GM18508 (cell line): Measurements from ENCODE around the gene EBF3.

Experiments used
- ATAC-seq: cut with Tn5 transposase; IDR thresholded peaks from one replicate; pipeline ENCODE4 v1.9.1; 2021; ENCODE audit warnings: moderate number of reproducible peaks; ENCODE audit not compliant: insufficient read depth, unreplicated experiment

Gene EBF3

DNA sequence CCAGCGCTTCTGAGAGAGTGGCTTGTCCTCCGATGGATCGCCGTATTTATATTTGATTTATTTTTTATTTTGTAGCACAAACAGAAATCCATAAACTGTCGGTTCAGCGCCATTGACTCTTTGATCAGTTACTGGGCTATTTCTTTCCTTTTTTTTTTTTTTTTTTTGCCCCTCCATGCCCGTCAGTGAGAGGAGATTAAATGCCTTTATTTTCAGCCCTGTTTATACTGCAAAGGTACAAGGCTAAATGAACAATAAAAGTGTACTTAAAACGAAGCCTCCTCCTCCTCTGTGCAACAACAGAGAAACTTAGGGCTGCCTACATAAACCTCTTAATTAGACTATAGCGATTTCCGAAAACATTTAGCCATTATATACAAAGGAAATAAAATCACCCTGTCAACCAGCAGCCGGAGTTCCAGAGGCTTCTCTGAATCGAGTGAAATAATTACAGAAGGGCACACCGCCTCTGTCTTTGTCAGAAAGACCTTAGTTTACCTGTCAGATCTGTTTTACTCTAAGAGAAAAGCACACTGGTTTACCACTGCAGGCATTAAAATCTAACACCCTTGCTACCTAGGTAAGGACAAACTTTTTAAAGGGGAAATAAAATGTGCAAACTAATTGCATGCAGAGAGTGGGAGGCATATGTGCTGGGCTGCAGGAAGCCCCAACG lies 3.5 kb downstream of the EBF3 start:
- no peak for ATAC-seq

DNA sequence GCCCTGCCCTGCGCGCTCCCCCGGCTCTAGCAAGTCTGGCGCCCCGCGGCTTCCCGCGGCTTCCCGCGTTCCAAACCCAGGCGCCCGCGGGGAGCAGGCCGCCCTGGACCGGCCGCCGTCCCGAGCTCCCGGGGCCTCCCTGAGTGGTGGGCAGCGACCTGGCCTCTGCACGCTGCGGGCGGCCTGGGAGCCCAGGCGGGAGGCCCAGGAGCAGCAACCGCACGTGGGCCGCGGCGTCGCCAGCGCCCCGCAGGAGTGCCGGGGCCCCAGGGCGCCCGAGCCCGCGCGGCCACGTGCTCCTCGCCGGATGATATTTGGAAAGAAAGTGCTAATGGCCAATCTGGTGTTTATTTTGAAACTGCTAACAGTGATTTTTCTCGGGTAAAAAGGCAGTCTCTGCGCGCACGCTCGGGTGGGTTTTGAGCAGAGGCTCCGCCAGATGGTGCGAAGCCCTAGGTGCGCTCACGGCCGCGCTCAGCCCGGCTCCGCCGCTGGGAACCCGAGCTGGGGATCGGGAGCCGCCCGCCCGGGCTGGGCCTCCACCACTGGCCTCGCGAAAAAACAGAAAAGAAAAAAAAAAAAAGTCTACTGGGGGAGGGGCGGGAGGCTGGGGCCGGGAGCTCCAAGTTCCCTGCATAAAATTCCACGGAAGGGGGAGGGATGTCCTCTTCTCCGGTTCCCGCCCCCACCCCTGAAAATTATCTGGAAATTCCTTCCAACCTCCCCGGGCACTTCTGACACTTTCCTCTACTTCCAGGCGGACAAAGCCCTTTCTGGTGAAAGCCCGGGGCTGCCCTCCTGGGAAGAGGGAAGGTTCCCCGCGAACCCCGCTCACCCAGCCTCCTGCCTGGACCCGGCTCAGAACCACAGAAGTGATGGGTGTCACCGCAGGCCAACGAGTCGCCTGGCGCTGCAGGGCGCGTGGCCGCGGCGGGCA lies 4.3 kb downstream of the EBF3 start:
- ATAC-seq, result no peak

DNA sequence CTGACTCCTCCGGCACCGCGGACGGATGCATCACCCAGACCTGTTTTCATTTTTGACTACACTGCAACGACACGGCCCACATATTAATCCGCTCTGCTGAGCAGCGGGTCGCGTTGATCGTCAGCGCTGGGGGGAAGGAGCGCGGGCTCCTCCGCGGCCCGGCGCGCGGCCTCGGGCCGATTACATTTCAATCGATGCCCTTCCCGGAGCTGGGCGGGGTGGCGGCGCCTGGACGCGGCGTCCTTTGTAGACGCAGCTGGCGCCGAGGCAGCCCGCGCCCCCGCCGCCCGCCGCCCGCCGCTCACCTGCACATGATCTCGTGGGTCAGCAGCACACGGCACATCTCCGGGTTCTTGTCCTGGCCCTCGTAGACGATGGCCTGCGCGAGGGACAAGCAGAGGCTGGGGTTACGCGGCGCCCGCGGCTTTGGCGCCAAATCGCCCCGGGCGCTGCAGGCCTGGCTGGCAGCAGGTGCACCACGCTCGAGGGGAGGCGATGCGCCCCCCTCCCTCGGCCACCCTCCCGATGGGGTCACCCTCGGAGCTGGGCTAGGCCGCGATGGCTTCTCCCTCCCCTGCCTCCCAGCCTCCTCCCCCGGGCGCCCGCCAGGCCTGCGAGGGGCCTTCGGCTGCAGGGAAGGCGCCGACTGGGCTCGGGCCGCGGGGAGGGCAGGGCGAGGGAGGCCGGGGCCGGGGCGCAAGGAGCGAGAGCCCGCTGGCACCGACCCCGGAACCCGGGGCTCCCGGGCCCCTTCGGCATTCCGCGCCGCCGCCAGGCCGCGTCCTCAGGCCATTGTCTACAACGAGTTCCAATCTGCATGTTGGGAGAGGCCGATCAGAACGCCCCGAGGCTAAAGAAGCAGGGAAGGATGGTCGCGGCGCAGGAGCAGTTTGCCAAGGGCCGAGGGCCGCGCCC lies 5.2 kb downstream of the EBF3 start:
- no peak for ATAC-seq

DNA sequence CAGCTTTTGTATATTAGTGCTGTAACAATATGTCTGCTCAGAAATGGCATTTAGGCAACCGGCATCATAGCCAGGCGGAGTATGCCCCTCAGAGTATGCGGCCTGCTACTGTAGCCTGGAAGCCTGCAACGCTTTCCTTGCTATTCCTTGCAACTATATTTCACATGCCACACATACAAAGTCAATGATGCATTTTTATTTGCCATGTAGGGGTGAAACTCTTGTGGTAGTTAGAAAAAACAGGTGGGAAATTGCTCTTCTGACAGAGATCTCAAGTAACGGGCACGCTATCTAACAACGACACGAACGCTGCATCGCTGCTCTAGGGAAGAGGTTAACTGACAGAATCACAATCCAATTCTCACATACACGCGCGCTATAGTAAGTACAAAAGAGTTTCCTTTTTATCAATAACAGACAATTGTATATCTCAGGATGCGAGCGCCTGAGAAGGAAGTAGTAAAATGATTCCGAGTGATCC lies 5.9 kb downstream of the EBF3 start:
- no peak for ATAC-seq

DNA sequence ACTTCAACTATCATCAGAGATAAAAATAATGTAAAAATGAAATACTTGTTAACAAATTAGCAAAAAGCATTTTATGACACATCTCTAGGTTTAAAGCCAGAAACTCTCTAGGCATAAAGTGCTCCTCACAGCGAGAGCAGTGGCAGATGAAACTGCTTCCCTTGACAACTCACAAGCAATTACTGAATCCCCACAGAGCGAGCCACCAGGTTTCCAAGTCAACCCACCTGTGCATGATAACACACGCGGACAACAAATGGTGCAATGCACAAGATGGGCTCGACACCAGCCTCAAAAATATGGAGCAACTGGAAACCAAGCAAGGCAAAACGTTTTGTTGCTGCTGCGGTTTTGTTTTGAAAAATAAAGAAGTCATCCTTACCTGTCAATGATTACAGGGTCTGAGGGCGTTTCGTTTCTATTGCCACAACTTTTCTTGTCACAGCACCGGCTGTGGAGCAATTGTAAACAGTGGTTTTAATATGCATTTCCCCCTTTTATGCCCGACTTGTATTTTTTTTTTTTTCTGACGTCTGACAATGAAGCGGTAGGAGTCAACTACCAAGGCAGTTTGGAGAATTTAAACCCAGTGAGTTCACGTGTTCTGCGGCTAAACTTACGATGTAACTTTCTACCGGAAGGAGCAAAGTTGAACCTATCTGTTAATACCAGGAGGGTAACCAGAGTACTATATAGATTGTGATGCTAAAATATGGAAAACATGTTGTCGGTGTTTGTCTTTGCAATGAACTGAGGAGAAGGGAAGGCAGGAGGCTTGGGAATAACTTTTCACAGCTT lies 7.0 kb downstream of the EBF3 start:
- no peak for ATAC-seq

DNA sequence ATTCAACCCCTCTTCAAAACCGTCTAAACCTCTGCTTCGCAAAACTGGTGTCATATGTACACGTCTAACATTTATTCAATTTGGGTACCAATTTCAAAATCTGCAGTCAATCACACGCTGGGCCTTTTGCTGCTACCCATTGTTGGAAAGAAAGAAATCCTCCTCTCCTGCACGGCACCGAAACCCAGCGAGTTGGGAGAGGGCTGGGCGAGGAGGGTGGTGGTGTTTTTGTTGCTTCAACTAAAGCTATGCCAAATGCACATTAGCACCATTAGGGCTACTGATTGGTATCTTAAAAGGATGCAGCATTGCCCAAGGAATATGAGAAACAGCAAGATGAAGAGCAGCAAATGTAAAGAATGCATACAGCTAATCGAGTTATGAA lies 7.8 kb downstream of the EBF3 start:
- no peak for ATAC-seq

DNA sequence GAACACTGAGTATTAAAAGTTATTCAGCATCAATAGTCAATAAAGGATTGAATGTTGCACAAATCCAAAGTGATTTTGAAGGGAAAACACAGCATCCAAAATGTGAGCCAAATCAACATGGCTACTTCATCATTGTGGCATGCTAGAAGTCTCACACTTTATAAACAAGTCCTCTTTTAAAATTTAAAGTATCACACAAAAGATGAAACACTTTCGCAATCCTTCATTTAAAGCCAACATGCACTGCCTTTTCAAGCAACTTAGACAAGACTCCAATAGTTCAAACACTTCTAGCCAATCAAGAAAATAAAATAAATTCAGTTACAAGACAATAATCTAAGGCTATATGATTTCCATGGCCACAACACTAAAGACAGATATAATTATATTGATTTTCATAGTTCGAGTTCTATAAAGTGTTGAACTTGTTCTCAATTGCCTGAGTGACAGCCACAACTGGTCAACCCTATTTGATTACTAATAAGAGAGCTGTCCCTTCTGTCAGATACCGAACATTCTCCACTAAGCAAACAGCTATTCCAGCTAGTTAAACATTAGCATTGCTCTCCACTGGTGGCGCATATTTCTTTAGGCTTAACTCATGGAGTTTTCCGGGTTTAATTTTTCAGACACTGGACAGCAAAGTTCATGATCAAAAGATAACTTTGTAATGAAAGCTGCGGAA lies 8.3 kb downstream of the EBF3 start:
- no peak for ATAC-seq

DNA sequence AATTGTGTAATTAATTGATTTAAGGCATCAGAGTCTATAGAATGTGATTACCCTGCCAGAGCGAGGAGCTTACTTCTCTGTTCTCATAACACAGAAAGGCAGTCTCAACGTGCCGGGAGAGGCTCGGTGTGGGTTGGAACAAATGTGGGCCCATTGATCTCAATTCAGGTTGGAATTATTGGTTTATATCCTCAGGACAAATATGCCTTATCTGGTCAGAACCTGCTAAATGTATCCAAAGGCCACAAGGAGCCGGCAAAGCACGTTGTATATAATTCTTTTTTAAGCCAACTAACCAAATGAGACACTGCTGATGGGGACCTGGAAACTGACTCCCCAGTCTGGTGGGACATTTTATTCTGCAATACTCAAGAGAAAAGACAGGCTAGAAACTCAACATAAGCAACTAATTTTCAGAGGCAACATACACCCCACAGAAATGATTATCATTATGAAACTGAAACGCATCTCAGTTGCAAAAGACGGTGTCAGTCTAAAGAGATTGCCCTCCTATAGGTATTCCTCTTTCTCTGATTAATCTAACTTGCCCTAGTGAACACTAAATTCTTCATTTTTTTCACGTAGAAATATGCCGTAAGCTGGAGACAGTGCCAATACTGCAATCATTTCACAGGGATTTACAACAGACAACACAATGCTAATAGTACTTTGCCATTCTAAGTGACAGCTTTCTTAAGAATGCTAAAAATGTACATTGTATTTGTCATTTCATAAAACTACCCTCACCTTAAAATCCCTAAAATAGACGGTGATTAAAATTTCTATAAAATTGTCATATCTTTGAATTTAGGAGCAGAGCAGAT lies 9.4 kb downstream of the EBF3 start:
- ATAC-seq, result no peak

DNA sequence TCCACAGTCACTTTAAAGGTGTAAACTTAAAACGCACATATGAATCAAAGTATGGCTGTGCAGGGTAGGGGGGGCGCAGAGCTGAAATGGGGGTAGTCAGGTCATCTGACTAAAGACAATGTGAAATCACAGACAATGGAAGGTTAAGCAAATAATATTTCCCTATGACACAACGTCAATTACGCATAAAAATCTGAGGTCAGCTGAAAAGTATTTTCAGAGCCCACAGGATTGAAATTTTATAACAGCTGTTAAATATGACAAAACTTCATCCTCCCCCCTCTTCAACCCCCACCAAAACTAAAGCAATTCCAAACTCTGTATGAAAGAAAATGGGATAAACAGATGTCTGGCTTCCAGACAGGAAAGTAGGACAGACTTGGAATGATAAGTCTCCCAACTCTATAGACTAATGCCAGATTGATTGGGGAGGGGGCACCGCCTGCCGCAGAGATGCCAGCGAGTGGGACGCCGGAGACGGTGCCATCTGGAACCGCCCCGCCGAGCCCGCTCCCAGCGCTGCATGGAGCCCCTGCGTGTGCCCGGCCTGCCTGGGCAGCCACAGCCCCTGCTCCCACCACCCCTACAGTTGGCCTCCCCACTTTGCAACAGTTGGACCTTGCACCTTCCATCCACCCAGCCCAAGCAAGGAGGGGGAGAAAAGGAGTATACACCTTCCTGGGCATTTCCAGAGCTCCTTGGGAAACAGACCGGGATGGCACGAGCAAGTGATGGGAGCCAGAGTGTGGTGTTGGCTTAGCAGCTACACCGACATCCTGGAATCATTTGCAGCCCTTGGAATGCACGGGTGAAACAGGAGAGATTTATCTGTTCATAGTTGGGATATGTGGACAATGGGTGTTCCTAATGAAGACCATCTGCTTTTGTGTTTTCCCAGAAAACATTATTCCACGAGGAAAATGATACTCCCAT lies 10.7 kb downstream of the EBF3 start:
- no peak for ATAC-seq

DNA sequence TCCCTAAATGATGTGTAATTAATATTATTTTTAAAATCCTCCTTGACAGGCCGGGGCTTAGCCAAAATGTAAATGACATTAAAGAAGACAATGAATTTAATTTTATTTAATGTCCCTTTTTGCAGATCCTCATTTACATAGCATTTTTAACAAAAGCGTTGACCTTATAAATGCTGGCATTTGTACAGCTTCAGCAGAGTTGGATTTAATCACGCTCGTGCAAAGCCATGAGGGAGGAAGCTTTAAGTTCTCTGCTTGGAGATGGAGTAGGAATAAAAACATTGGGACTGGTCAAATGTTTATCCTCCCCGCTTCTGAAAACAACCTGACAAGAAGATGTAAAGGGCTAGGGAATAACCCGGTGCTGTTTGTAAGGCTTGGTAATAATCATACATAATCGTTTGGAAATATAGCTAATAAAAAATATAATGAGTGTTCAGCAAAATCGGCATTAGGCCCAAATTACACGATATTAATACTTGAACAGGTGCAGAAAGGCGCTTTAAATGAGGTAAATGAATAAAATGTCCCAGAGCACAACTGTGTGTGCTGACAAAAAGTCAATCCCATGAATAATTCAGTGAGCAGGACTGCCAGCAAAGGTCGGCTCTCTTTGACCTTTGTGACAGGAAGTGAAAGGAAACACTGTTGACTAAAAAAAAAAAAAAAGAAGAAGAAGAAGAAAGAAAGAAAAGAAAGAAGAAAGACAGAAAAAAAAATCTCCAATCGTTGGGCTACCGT lies 11.5 kb downstream of the EBF3 start:
- ATAC-seq, result no peak

DNA sequence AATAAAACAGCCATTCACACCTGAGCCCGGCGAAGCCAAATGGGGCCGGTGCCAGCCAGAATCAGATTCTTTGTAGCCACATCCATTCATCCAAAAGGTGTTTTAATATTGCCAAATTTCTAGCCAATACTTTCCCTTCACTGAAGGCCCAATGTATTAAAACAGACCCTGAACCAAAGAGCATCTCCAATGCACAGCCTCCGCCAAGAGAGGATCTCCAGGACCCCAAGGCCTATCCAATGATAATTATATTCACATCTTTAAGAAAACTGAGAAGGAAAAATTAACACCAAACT lies 12.2 kb downstream of the EBF3 start:
- ATAC-seq, result no peak

DNA sequence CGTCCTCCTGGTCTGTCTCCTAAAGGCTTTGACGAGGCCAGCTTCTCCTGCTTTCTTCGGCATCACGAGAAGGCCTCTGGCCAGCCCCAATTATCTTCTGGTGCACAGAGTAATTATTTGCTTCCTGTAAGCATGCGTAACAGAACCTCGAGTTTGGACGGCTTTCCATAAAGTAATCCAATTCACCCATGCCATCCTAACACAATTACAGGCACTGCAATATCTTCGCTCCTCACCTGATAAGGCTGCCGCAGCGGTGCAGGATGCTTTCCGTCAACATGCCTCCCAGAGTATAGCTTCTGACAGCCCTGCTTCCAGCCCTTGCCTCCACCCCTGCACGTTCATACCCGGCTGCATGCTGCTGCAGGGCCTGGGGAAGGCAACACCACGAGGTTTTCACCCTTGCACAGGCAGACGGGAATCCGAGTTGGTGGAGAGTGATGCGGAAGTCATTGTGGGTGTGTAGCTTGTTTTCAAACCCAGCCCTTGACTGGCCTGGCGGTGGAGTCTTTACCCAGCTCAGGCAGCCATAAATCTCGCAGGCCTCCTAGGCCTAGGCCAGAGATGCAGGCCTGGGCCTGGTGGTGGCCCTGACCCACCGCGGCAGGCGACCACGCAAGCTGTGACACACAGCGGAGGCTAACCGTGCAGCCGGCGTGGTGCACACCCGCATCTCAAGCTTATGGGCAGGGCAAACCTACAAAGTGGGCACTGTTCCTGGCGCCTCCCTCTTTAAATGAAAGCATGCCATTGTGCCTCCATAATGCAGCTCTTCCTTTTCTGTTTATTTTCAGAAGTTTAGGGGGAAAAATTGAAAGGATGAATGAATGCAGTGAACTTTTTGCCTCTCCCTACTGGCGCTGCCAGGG lies 12.7 kb downstream of the EBF3 start:
- no peak for ATAC-seq

DNA sequence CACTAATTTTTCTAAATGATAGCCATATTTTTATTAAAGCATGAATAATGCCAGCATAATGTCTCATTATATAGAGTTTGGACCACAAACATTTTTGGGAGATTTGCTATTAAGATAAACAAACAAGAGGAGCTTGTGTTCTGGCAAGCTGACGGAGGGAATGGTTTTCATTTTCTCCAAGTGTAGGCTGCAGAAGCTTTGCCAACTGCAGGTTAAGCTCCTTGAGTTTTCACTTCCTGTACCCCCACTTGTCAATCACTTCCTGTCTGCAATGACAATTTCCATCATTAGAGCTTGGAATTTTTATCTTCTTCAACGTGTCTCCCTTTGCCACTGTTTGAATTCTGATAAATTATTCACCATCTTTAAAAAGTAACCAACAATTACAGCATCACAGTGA lies 13.4 kb downstream of the EBF3 start:
- no peak for ATAC-seq

DNA sequence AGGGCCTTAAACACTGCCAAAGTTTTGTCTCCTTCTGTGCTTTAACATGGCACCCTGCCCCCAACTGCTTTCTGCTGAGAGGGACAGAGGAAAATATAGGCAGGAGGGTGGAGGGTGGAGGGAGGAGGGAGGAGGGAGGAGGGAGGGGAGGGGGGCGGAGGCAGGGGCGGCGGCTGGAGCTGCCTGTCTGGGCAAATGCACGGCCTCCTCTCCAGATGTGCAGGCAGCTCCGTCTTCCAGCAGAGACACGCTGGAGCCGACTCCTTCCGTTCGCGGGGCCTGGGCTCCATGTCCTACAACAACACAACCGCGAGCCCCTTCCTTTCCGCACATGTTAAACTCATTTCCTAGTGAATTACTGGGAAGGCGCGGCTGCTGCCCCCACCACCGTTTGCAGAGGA lies 14.2 kb downstream of the EBF3 start:
- no peak for ATAC-seq

DNA sequence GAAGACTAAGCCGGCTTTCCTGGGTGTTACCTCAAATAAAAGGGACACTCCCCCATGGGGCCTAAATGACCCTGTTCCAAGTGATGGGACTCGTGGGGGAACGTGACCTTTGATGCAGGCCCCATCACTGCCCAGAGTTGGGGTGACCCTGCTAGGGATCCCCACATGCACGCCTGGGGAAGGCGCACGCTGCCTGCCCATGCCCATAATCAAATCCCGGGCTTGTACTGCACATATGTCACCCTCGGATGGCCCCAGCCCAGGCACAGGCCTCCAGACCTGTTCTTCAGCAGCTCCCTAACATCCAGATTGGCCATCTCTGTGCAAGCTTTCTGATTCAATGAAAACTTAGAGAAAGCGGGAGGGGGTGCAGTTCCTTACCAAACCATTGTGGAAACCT lies 14.7 kb downstream of the EBF3 start:
- ATAC-seq, result no peak

DNA sequence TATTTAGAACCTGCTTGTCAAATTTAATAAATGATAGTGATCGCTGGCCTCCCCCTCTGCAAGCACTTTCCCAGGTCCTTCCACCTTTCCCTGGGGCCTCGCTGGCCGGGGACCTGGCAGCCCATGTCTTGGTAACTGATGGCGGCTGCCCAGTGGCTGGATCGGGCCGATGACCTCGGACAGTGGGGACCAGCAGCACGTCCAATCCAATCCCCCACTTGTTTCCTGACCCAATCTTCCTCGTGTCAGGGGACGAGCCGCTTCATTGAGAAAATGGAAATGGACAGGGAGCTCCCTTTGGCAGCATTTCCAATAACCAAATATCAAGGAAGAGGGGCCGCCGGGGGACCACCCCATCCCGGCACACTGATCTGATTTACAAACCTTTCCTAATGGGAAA lies 17.2 kb downstream of the EBF3 start:
- ATAC-seq, result no peak
